ENCODE results near the gene BANK1. TPM values are rescaled to one million over a fixed set of nuclear protein-coding genes. Genes with fewer than 3 reads are reported as not detected.

Gene BANK1
- total RNA-seq, 1 donor from 2014 or later: 1.4 TPM

GRCh38 chr4:102116121-102116520 is 325.6 kb downstream of the BANK1 start:
- no peak for DNase-seq (ENCODE audit: low read depth)
- no peak for TF ChIP-seq CTCF (conservative IDR thresholded peaks at IDR 0.05; ENCODE audit: low read depth, low read length)

GRCh38 chr4:102120846-102121245 is 330.3 kb downstream of the BANK1 start:
- H3K4me3 ChIP-seq (ENCODE audit: low read depth, low read length): no peak overlapping the region
- TF ChIP-seq CTCF (conservative IDR thresholded peaks at IDR 0.05; ENCODE audit: low read depth, low read length): no peak
- no peak for DNase-seq (ENCODE audit: low read depth)

More at GRCh38 chr4:102116121-102116520, 325.6 kb downstream of the BANK1 start:
- H3K4me3 ChIP-seq (ENCODE audit: low read depth, low read length): no peak overlapping the region

Measured in epithelial cell of proximal tubule (primary cell).